Adrenal gland (tissue), 5 donors: Measurements from ENCODE around the gene SCYGR3.

Source experiments
- POLR2A ChIP-seq, 2 donors: fragments of 450-650 bp; IDR thresholded peaks; one replicate each; pipeline ENCODE4 v1.6.1; 2017; ENCODE audit warnings: antibody characterized with exemption in 2 of 2, mild to moderate bottlenecking in 2 of 2, moderate library complexity in 1 of 2
- TF ChIP-seq, protein P1 (sequence below), 6 experiments: fragments of 450-650 bp in 4 of 6; fragments of 200-600 bp in 2 of 6; sonication (generic) in 1 of 6; IDR thresholded peaks; 1 replicate in 5 of 6; 2 replicates in 1 of 6; pipeline versions ENCODE4 v1.5.1 to v1.8.0; 2016 to 2021; ENCODE audit warnings: antibody characterized with exemption in 6 of 6, mild to moderate bottlenecking in 2 of 6, moderate library complexity in 1 of 6
- donor health status: DM: no; HTN: no; CAD: no.

DNA sequence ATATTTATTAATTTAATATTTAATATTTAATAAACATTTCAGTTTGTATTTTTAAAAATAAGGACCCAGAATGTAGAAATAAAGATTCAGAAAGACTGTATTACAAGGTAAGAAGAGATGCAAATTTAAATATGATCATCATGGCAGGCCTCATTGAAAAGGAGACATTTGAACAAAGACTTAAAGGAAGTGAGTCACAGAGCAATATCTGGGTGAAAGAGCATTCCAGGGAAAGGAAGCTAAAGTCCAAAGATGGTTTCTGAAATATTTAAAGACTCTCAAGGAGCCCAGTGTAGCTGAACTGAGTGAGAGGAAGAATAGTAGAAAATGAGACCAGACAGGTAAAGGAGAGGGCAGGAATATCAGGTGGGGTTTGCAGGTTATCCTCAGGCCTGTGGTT is 8.6 kb upstream of the SCYGR3 start:
- TF ChIP-seq, protein P1, sequence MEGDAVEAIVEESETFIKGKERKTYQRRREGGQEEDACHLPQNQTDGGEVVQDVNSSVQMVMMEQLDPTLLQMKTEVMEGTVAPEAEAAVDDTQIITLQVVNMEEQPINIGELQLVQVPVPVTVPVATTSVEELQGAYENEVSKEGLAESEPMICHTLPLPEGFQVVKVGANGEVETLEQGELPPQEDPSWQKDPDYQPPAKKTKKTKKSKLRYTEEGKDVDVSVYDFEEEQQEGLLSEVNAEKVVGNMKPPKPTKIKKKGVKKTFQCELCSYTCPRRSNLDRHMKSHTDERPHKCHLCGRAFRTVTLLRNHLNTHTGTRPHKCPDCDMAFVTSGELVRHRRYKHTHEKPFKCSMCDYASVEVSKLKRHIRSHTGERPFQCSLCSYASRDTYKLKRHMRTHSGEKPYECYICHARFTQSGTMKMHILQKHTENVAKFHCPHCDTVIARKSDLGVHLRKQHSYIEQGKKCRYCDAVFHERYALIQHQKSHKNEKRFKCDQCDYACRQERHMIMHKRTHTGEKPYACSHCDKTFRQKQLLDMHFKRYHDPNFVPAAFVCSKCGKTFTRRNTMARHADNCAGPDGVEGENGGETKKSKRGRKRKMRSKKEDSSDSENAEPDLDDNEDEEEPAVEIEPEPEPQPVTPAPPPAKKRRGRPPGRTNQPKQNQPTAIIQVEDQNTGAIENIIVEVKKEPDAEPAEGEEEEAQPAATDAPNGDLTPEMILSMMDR (IDR thresholded peaks at IDR 0.05), result no peak
- TF ChIP-seq POLR2A (IDR thresholded peaks at IDR 0.05), result no peak
